Sigmoid colon (tissue), 7 donors: ENCODE data around the gene SFMBT1. TPM values are rescaled to one million over a fixed set of nuclear protein-coding genes. Genes with fewer than 3 reads are reported as not detected.

ENCODE experiments used
- DNase-seq: peaks from one replicate; pipeline ENCODE4 v3.0.0-alpha.2; 2019
- H3K27ac ChIP-seq, 4 donors: fragments of 200-600 bp; sonication (generic); one replicate each; pipeline ENCODE4 v1.5.1; 2016 to 2019; ENCODE audit warnings: mild to moderate bottlenecking in 1 of 4
- H3K27me3 ChIP-seq, 3 donors: fragments of 200-600 bp; sonication (generic); one replicate each; pipeline ENCODE4 v1.5.1; 2019; ENCODE audit warnings: mild to moderate bottlenecking in 1 of 3
- H3K36me3 ChIP-seq, 4 donors: fragments of 200-600 bp; sonication (generic); one replicate each; pipeline ENCODE4 v1.5.1; 2016 to 2019
- H3K4me1 ChIP-seq, 4 donors: fragments of 200-600 bp; sonication (generic); one replicate each; pipeline ENCODE4 v1.5.1; 2017 to 2019
- H3K4me3 ChIP-seq, 4 donors: fragments of 200-600 bp; sonication (generic); one replicate each; pipeline ENCODE4 v1.5.1; 2017 to 2019; ENCODE audit warnings: mild to moderate bottlenecking in 2 of 4, moderate library complexity in 1 of 4
- H3K9me3 ChIP-seq, 4 donors: fragments of 200-600 bp in 3 of 4; sonication (generic) in 3 of 4; one replicate each; pipeline versions ENCODE4 v1.5.1 to v1.6.1; 2013 to 2019
- EP300 ChIP-seq, 4 donors: sonication (generic); formaldehyde crosslinking; IDR thresholded peaks; one replicate each; pipeline ENCODE4 v1.6.1; 2017; ENCODE audit warnings: antibody characterized with exemption in 4 of 4
- POLR2A ChIP-seq, 2 donors: fragments of 450-650 bp; IDR thresholded peaks; one replicate each; pipeline ENCODE4 v1.6.1; 2016; ENCODE audit warnings: antibody characterized with exemption in 2 of 2, mild to moderate bottlenecking in 2 of 2, moderate library complexity in 2 of 2
- POLR2AphosphoS5 ChIP-seq, 4 donors: sonication (generic); formaldehyde crosslinking; IDR thresholded peaks; one replicate each; pipeline ENCODE4 v1.6.1; 2017; ENCODE audit warnings: antibody characterized with exemption in 4 of 4
- WGBS, 2 donors: extraction: QIAGEN DNeasy Blood & Tissue Kit; methylation state at CpG; one replicate each; pipeline ENCODE4 v1.1.7; 2013; 5-methylcytosine and 5-hydroxymethylcytosine counted together
- intact Hi-C: fragments of 100-400 bp; cut with DNase I; formaldehyde crosslinking; loops from one replicate; pipeline ENCODE4 v1.15.1; 2023
- polyA plus RNA-seq, 3 donors: library from polyadenylated mRNA; stranded (reverse); fragments of 200-250 nt; gene quantifications; one replicate each; pipeline ENCODE4 v1.2.3, GENCODE V29; 2013
- total RNA-seq, 4 donors: library from RNA; depleted of rRNA; stranded (reverse); fragments of >200 nt; gene quantifications; one replicate each; pipeline ENCODE4 v1.1.0, GENCODE V29; 2016
- TF ChIP-seq, protein P1 (sequence below), 4 experiments: fragments of 450-650 bp in 3 of 4; fragments of 200-600 bp in 1 of 4; IDR thresholded peaks; one replicate each; pipeline ENCODE4 v1.5.1; 2016 to 2019; ENCODE audit warnings: antibody characterized with exemption in 4 of 4, mild to moderate bottlenecking in 3 of 4, moderate library complexity in 2 of 4
- donor health status: healthy with polysubstance abuse.
- donor health status: Bipolar disorder and iron deficiency.
- donor health status: healthy.

Gene SFMBT1
- total and polyA plus RNA-seq, 7 donors = 4.8 to 16.1 (median 10.2) TPM

DNA sequence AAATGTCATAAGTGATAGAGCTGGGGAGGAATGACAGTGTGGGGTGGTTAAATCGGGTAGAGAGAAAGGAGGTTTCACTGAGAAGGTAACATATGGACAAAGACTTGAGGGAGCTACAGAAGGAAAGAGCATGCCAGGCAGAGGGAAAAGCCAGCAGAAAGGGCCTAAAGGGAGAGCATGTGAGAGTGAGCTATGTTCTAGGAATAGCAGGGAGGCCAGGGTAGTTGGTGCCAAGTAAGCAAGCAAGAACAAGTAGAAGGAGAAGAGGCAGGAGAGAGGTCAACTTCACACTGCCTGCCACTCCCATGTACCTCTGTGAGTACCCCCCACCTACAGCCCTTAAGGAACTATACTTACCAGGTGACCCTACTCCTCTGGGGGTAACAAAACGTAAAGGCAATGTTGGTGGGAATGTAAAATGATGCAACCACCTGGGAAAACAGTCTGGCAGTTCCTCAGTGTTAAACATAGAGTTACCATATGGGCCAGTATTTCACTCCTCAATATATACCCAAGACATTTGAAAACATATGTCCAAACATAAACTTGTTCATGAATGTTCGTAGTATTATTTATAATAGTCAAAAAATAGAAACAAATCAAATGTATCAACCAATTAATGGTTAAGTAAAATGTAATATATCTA is 67.6 kb downstream of the SFMBT1 start:
- WGBS, 2 donors = 93 to 94% methylated on average over 3 of the region's 3 CpGs
- Histone ChIP-seq H3K27me3 (no peaks in the 10 kb centered on the region), H3K27ac (no peak overlapping the region), H3K36me3 (no peaks in the 10 kb centered on the region), H3K4me3 (no peak overlapping the region), H3K9me3 (no peaks in the 10 kb centered on the region), H3K4me1 (no peaks in the 10 kb centered on the region)
- no peak for DNase-seq
- intact Hi-C loops = no loop called here
- TF ChIP-seq POLR2A (IDR thresholded peaks at IDR 0.05) (no peak), EP300 (IDR thresholded peaks at IDR 0.05) (no peak), POLR2AphosphoS5 (IDR thresholded peaks at IDR 0.05) (no peak)
- TF ChIP-seq, protein P1, sequence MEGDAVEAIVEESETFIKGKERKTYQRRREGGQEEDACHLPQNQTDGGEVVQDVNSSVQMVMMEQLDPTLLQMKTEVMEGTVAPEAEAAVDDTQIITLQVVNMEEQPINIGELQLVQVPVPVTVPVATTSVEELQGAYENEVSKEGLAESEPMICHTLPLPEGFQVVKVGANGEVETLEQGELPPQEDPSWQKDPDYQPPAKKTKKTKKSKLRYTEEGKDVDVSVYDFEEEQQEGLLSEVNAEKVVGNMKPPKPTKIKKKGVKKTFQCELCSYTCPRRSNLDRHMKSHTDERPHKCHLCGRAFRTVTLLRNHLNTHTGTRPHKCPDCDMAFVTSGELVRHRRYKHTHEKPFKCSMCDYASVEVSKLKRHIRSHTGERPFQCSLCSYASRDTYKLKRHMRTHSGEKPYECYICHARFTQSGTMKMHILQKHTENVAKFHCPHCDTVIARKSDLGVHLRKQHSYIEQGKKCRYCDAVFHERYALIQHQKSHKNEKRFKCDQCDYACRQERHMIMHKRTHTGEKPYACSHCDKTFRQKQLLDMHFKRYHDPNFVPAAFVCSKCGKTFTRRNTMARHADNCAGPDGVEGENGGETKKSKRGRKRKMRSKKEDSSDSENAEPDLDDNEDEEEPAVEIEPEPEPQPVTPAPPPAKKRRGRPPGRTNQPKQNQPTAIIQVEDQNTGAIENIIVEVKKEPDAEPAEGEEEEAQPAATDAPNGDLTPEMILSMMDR (IDR thresholded peaks at IDR 0.05) = no peak

DNA sequence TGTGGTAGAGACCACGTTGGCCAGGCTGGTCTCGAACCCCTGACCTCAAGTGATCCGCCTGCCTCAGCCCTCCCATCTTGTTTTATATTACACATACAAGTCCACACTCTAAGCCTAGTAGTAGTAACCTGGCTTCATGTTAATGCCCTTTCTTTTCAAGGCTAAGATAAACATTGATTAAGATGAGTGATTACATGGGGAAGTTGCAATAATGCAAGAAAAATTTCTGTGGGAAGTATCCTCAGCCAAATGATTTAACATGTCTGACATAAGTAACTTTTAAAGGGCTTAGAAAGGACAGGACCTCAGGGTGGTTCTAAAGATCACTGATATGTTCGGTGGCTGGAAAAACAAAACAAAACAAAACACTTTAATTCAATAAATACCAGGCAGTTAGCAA is 72.1 kb downstream of the SFMBT1 start:
- Histone ChIP-seq H3K27ac (no peak overlapping the region), H3K9me3 (no peaks in the 10 kb centered on the region), H3K4me3 (no peak overlapping the region), H3K4me1 (no peaks in the 10 kb centered on the region), H3K27me3 (no peaks in the 10 kb centered on the region), H3K36me3 (no peaks in the 10 kb centered on the region)
- 87 to 88% methylated on average over 4 of the region's 4 CpGs for whole genome bisulfite sequencing, 2 donors
- DNase-seq = no peak
- TF ChIP-seq EP300 (IDR thresholded peaks at IDR 0.05) (no peak), POLR2AphosphoS5 (IDR thresholded peaks at IDR 0.05) (no peak), POLR2A (IDR thresholded peaks at IDR 0.05) (no peak)
- TF ChIP-seq, protein P1 (IDR thresholded peaks at IDR 0.05) = no peak
- intact Hi-C loops = no loop called here

DNA sequence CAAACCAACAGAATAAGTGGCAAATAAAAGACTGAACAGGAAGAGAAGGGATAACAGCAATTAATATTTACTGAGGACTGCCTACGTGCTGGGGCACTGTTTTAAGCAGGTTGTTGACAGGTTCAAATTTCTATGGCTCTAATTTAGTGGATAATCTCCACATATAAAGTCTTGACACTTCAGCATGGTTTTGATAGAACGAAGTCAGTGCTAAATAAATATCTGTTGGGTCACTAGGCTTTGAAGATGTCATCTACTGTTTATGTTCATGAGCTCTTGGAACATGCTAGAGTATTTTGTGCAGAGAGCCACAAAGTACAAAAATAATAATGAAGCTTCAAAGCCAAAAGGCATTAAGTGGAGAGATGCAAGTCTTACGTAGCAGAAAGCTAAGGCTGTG is 74.0 kb downstream of the SFMBT1 start:
- intact Hi-C loops = no loop called here
- Histone ChIP-seq H3K4me3 (no peak overlapping the region), H3K36me3 (peaks cover 0 to 8% (median 0%) of the 10 kb centered on the region in 4 donors), H3K27ac (no peak overlapping the region), H3K4me1 (no peaks in the 10 kb centered on the region), H3K27me3 (no peaks in the 10 kb centered on the region), H3K9me3 (no peaks in the 10 kb centered on the region)
- no peak for DNase-seq
- 89 to 90% methylated on average over 3 of the region's 3 CpGs for WGBS, 2 donors
- TF ChIP-seq EP300 (IDR thresholded peaks at IDR 0.05) = no peak

DNA sequence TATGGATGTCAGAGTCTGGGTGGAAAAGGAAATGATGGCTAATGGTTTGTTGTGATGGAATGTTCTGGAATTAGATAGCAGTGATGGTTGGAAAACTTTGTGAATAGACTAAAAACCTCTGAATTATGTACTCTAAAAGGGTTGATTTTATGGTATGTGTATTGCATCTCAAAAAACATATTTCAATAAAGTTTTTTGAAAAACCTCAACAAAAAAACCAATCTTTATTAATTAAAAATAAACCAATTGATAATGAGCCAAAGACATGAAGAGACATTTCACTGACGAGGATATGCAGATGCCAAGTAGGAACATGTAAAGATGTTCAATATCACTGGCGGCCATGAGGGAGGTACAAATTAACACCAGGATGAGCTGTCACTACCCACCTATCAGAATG is 78.5 kb downstream of the SFMBT1 start:
- intact Hi-C loops = no loop called here
- H3K36me3 ChIP-seq = peaks cover 0 to 11% (median 0%) of the 10 kb centered on the region in 4 donors
- H3K27me3 ChIP-seq = no peaks in the 10 kb centered on the region
- no peak for DNase-seq
- H3K9me3 ChIP-seq = no peaks in the 10 kb centered on the region
- WGBS, 2 donors = 94 to 95% methylated on average over 2 of the region's 2 CpGs
- TF ChIP-seq EP300 (IDR thresholded peaks at IDR 0.05) = no peak
- TF ChIP-seq, protein P1 (IDR thresholded peaks at IDR 0.05) = no peak
- no peak for TF ChIP-seq POLR2AphosphoS5 (IDR thresholded peaks at IDR 0.05)
- TF ChIP-seq POLR2A (IDR thresholded peaks at IDR 0.05) = no peak
- no peak overlapping the region for H3K27ac ChIP-seq
- H3K4me3 ChIP-seq = no peak overlapping the region
- no peaks in the 10 kb centered on the region for H3K4me1 ChIP-seq

DNA sequence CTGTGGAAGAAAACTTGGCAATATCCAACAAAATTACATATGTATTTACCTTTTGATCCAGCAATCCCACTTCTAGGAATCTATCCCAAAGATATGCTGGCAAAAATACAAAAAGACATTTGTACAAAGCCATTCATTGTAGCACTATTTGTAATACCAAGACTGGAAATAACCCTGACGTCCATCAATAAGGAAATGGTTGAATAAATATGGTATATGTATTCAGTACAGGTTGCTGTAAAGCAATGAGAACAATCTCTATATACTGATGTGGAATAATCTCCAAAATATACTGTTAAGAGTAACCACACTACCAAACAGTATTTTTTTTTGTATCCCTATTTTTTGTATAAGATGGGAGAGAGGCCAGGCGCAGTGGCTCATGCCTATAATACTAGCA is 83.7 kb downstream of the SFMBT1 start:
- H3K4me3 ChIP-seq = no peak overlapping the region
- no peak for DNase-seq
- H3K4me1 ChIP-seq = no peaks in the 10 kb centered on the region
- TF ChIP-seq POLR2AphosphoS5 (IDR thresholded peaks at IDR 0.05) (no peak), EP300 (IDR thresholded peaks at IDR 0.05) (no peak), POLR2A (IDR thresholded peaks at IDR 0.05) (no peak)
- no peaks in the 10 kb centered on the region for H3K9me3 ChIP-seq
- peaks cover 0 to 3% (median 0%) of the 10 kb centered on the region in 4 donors for H3K36me3 ChIP-seq
- intact Hi-C loops = no loop called here
- H3K27me3 ChIP-seq = no peaks in the 10 kb centered on the region
- 27 to 73% methylated on average over 2 of the region's 2 CpGs for WGBS, 2 donors
- H3K27ac ChIP-seq = no peak overlapping the region

DNA sequence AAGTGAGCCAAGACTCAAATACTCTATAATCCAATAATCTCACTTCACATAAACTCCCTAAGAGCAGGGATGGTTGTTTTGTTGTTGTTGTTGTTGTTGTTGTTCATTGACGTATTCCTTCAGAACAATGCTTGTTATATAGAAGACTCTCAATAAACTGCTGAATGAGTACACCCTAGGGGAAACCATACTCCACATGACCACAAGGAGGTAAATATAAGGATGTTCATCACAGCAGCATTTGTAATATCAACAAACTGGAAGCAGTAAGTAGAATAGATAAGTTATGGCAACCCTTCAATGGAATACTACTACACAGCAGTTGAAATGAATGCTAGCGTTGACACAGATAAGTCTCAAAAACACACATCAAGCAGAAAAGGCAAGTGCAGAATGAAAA is 86.1 kb downstream of the SFMBT1 start:
- Histone ChIP-seq H3K36me3 (no peaks in the 10 kb centered on the region), H3K27ac (no peak overlapping the region), H3K9me3 (no peaks in the 10 kb centered on the region), H3K27me3 (no peaks in the 10 kb centered on the region), H3K4me1 (no peaks in the 10 kb centered on the region), H3K4me3 (no peak overlapping the region)
- intact Hi-C loops = no loop called here
- 97 to 99% methylated on average over 2 of the region's 2 CpGs for WGBS, 2 donors
- no peak for TF ChIP-seq EP300 (IDR thresholded peaks at IDR 0.05)
- DNase-seq = no peak
